GM18873 (cell line): Measurements from ENCODE around the gene TPMT.

Source experiments
- ATAC-seq: cut with Tn5 transposase; IDR thresholded peaks from one replicate; pipeline ENCODE4 v1.9.1; 2021; ENCODE audit warnings: mild to moderate bottlenecking, moderate library complexity, moderate number of reproducible peaks; ENCODE audit not compliant: unreplicated experiment, low FRiP score

The TPMT gene

DNA sequence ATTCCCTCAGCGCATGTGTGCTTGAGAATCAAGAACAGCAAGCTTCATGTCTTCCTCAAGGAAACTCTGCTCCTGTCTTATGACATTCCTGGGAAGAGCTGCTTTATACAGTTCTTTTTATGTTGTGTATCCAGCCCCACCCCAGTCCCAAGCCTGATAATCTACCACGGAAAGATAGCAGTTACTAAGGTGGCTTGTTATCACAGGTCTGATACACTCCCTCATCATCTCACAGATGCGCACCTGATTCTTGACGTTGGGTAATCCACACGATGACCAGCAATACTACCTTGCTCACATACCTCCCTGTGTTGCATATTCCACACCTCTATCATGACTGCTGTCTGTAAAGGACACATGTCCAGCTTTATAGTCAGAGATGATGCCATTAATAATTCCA is 35.6 kb downstream of the TPMT start:
- ATAC-seq, result no peak

DNA sequence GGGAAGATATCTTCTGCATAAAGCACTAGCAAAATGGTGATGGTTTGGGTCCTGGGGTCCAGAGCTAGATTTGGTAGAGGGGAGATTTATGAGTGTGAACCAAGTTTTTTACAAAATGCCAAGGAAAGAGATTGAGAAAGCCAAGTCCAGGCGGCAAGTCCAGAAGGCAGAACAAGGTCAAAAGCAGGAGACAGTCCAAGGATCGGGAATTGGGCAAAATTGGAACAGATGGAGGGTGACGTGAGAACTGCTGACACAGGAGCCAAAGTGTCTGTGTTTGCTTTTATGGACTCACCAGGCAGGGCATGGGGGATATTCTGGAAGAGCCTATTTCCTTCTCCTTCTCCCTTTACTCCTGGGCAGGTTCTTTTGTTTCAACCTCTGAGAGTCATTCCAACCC is 36.5 kb downstream of the TPMT start:
- no peak for ATAC-seq

GRCh38 chr6:18117136-18117535 is 37.7 kb downstream of the TPMT start:
- ATAC-seq, result no peak

DNA sequence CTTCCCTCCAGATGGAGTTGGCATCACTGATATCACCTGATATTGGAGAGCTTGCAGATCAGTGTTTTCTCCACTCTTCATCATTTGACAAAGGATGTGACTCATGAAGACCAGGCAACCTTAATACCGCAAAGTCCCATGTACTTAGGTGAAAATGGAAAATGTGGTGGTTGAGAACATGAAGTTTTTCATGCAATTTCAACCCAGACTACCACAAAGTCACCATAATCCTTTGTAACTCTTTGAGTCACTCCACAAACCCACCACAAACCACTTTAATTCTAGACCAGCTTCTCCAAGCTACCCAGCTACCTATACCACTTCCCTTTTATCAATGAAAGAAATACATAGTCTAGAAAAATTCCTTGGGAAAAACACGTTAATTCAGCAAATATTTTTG is 39.5 kb downstream of the TPMT start:
- no peak for ATAC-seq

GRCh38 chr6:18110162-18110561 is 44.7 kb downstream of the TPMT start:
- ATAC-seq, result no peak

DNA sequence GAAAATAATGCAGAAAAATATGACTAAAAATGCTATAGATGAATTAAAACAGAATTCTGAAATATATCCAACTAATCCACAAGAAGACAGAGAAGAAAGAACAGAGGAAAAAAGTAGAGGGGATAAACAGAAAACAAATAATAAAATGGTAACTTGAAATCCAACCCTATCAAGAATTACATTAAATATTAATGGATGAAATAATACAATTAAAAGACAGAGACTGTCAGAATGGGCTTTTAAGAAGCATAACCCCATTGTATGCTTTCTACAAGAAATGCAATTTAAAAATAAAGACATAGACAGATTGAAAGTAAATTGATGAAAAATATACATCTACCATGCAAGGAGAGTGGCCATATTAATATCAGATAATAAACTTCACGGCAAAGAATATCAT is 47.8 kb downstream of the TPMT start:
- no peak for ATAC-seq

GRCh38 chr6:18102783-18103509 is 51.9 kb downstream of the TPMT start:
- ATAC-seq, result no peak

DNA sequence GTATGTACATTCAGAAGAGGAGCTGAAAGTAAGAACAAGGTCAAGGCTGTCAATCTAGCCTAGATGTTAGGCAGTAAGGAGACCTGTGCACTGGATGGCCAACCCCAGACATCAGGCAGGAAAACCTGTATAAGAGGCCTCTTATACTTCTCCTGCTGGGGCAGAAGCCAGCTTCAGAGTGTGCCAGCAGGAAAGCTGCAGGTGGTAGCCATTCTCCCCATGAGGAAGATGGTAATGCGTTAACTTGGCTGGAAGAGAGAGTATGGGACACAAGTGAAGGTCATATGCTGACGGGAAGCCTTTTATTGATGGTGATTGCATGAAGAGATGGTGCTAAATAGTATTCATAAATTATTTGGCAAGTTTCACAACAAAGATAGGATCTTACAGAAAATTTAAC is 53.0 kb downstream of the TPMT start:
- no peak for ATAC-seq

DNA sequence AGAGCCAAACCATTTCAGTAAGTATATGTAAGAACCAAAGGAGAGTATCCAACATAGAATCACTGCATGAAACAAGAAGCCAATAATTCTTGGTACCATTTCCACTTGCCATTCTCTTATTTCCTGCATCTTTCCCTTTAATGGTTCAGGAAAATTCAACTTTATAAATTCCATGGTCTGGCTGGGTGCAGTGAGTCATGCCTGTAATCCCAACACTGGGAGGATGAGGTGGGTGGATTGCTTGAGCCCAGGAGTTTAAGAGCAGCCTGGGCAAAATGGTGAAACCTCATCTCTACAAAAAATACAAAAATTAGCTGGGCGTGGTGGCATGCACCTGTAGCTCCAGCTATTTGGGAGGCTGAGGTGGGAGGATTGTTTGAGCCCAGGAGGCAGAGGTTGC is 53.6 kb downstream of the TPMT start:
- no peak for ATAC-seq

GRCh38 chr6:18100296-18100695 is 54.6 kb downstream of the TPMT start:
- no peak for ATAC-seq

GRCh38 chr6:18099511-18099910 is 55.4 kb downstream of the TPMT start:
- ATAC-seq, result no peak

DNA sequence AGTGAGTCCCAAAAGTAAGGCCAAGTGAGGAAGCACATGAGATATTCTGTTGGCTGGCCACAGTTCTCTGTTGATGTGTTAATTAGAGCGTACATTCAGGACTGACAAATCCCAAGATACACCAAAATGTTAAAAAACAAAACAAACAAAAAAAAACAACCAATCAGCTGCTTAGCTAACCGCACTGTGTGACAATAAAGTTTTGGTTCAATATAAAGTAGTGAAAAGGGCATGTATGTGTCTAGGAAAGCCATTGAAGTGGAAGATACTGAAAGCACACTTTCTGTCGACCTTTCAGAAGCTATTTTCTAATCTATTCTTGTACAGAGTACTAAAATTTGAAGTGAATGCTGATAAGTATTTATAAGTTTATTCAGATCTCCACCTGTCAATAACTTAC is 58.5 kb downstream of the TPMT start:
- ATAC-seq, result no peak

- ATAC-seq, result no peak
Measured at GRCh38 chr6:18091382-18091781, 63.5 kb downstream of the TPMT start.

DNA sequence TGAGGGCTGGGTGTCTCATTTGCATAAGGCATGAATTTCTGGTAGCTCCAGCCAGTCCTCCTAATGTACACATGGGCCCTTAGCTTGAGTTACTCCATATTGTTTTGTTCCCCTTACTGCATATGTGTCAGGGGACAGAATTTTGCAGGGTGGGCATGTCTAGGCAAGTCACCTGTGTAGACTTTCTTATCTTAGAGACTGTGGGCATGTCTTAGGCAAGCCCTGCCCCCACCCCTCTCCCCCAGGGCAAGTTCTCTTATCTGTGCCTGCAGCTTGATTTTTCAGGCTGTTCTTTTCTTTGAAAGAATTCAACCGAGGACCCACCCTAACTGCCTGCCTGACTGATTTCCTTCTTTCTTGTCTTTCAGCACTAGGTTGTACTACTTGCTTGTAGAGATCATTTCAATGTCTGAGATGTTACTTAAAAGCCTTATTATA is 64.5 kb downstream of the TPMT start:
- ATAC-seq, result no peak

DNA sequence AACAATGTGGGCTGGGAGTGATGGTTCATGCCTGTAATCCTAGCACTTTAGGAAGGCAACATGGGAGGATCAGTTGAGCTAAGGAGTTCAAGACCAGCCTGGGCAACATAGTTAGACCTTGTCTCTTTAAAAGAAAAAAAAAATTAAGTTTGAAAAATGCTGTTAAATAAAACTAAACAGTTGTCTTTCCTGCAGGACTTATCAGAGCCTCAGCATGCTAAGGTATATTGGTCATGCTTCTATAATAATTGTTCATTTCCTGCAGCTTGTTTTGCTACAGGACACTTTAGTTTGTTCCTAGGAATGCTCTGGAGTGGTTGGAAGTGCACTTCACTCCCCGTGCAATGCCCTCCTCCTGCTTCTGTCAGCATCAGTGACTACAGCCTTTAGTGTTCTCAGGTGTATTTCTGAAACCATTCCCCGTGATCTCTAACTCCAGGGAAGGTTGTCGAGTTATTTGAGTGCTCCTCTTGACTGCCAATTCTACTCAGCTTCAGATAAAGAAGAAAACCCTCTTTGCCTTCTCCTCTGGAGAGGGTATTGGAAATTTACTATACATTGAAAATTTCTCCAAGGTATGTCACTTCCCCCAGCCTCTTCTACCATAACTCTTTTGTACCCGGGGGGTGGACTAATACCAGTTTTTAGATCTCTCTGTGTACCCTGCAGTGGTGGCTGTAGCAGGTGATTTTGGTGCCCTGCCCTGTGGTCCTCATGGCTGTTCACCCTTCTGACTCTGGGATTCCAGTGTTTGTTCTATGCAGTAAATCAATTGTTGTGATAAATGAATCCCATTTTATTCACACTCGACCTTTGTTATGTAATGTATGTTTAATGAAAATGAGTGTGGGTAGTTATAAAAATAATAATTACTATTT is 66.2 kb downstream of the TPMT start:
- ATAC-seq, result no peak

DNA sequence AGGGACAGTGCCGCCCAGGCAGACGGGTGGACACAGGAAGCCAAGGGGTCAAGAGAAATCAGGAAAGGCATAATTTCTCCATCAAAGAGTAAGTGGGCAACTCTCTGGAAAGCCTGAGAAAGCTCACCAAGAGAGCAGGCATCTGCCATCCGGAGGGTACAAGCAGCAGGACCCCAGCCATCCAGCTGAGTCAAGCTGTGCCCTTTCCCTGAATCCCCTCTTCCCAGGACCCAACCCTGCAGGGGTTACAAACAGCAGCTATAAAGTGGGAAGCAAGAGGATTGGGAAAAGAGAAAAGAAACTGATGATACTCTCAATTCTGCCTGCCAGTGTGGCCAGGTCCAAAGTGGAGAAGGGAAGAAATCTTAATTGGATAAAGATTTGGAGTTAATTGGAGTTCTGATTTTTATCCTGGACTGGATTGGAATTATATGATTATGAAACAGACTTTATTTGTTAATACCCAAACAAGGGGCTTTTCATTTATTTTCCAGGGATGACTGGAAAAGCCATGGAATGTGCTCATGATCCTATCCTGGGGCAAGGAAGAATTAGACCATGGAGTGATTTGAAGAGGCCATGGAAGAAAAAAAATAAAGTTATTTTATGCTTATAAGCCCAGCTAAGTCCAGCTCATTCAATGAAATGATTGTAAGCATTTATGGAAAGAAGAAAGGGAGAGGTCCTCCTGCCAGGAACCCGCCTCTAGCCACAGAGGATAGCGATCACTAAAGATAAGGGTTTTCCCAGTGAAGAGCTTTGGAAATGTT is 67.3 kb downstream of the TPMT start:
- no peak for ATAC-seq

- ATAC-seq, result no peak
Measured at GRCh38 chr6:18081025-18081668, 73.7 kb downstream of the TPMT start.

DNA sequence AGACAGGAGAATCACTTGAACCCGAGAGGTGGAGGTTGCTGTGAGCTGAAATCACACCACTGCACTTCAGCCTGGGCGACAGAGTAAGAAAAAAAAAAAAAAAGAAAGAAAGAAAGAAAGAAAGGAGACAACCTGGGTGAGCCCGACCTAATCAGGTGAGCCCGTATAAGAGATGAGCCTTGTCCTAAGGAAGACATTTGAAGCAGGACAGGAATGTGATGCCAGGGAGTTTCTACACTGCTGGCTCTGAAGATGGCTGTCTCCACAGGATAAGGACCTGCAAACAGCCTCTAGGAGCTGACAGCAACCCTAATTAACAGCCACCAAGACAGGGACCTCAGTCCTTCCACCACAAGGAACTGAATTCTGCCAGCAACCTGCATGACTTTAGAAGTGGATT is 74.3 kb downstream of the TPMT start:
- ATAC-seq, result no peak

DNA sequence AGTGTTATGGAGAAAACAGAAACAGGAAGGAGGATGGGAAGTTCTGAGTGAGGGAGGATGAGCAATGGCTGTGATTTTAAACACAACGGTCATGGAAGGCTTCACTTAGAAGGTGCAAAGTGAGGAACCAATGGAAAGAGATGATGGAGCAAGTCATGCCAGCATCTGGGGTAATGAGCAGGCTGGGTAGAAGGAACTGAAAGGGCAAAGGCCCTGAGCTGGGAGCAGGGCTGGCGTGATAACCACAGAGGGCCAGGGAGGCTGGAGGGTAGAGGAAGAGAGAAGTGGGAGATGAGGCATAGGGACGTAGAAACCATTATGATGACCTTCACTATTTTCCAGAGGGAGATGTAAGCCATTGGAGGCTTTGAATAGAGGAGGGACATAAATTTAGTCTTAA is 76.0 kb downstream of the TPMT start:
- ATAC-seq, result no peak
